Pons (tissue), 1 donor: ENCODE measurements around the gene VPS16.

Source experiments
- DNase-seq: peaks from one replicate; pipeline ENCODE4 v3.0.0-alpha.2; 2016; ENCODE audit warnings: low spot score

VPS16 gene

DNA sequence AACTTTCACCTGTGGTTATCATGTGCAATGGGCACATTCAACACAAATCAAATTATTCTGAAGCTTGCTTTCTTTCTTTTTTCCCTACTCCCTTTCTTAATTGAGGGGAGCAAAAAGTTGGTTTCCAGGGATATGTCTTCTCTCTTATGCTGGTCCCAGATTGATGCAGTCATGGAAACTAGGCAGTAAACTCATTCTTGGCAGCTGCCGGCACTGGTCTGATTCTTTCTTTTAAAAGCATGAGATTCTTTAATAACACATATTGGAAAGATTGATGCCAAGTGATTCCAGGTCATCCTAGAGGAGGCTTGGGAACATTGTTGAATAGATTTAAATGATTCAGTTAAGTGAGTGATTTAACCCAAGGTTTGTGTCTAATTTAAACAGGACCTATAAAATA, 61.7 kb downstream of the VPS16 start:
- no peak for DNase-seq

DNA sequence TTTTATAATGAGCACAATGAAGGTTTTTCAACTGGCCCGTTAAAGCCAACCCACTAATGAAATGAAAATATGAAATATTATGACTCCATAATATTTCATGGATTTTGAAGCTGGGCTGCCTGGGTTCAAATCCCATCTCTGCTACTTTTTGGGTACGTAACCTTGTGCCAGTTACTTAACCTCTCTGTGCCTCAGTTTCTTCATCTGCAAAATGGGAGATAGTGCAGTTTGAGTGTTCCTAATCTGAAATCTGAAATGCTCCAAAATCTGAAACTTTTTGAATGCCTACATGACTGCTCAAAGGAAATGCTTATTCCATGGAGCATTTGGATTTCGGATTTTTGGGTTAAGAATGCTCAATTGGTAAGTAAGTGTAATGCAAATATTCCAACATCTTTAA, 62.3 kb downstream of the VPS16 start:
- no peak for DNase-seq

DNA sequence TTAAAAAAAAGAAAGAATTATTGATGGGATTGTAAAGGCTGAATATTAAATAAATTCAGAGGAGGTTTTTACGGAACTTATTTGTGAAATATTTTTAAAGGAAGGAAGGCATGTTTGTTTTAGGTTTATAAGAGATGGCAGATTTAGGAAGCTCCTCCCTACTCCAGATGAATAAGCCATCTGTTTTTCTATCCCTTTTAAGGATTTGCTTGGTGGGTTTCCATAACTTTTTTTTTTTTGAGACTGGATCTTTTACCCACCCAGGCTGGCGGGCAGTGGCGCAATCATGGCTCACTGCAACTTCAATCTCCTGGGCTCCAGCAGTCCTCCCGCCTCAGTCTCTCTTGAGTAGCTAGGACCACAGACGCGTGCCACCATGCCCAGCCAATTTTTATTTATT, 63.1 kb downstream of the VPS16 start:
- DNase-seq = no peak

DNA sequence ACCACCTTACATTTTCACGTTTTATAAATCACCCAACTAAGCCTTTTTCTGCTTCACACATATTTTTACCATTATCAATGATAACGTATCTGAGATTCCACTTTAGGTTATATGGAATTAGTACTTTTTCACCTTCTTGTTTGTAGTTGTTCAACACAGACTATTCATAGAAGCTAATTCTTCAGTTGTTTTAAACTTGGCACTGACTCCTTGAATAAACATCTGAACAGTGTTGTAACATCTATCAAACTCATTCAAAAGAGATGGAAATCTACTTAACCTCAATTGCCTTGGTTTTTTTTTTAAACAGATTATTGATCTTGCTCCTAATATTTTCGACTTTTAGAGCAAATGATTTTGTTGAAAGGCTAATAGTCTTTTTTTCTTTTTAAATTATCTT, 67.0 kb downstream of the VPS16 start:
- no peak for DNase-seq

DNA sequence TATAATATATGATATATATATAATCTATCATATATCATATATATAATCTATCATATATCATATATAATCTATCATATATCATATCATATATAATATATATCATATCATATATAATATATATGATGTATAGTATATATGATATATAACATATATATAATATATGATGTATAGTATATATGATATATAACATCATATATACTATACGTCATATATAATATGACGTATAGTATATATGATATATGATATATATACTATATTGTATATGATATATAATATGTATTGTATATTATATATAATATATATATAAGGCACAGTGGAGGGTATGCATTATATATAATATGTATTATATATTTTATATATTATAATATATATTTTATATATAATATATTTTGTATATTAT, 69.4 kb downstream of the VPS16 start:
- no peak for DNase-seq

DNA sequence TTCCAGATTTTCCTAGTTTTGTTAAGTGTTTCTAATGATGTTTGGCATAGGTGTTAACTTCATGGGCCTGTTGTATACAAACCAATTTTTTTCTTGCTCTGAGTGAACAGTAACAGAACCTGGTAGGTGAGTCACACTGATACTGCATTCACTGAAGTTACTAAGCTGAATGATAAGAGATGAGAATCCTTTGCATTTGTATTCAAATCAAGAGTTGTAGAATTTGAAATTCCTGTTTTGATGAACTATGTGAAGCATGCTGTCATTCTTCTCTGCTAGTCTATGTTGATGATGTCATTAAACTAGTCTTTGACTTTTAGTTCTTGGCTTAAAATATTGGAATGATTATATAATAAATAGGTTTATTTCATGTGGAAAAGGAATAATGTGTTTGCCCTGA, 70.7 kb downstream of the VPS16 start:
- no peak for DNase-seq

DNA sequence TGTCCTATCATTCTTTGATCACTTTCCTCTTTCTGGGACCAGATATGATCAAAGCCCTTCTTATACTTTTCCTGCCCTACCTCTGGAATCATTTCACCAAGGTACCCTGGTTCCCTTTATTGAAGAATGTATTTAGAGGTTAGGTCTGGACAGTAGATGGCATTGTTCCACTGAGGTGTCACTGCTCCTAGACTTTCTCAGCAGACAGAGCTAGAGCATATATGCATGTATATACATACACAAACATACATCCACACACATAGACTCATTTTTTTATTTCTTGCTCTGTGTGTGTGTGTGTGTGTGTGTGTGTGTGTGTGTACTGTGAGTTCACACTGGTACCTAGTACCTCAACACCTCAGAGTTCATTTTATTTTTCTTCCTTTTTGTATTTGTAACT, 73.6 kb downstream of the VPS16 start:
- DNase-seq = peak; percentile 62
